GM12892 (cell line): Measurements from ENCODE around the gene MRGPRE.

Source experiments
- POLR2A ChIP-seq: IDR thresholded peaks from 2 replicates; pipeline ENCODE4 v1.6.1; 2011; ENCODE audit warnings: low read depth, low read length, control low read depth
- POLR2AphosphoS5 ChIP-seq: IDR thresholded peaks from 2 replicates; pipeline ENCODE4 v1.6.1; 2011; ENCODE audit warnings: low read depth, low read length, control low read depth
- TAF1 ChIP-seq: IDR thresholded peaks from 2 replicates; pipeline ENCODE4 v1.6.1; 2011; ENCODE audit warnings: low read depth, mild to moderate bottlenecking, control low read depth, low read length, borderline replicate concordance

GRCh38 chr11:3196161-3197043, 35.8 kb downstream of the MRGPRE start:
- no peak for TF ChIP-seq POLR2AphosphoS5
- TF ChIP-seq POLR2A: no peak
- TF ChIP-seq TAF1: no peak
